Endodermal cell (in vitro differentiated cells): ENCODE measurements around the gene UNC45A. TPM values are rescaled to one million over a fixed set of nuclear protein-coding genes. Genes with fewer than 3 reads are reported as not detected.

ENCODE experiments used
- DNase-seq: peaks from one replicate; pipeline ENCODE4 v3.0.0-alpha.2; 2017
- H3K27ac ChIP-seq: 2 replicates; pipeline ENCODE4 v1.5.1; 2013; ENCODE audit warnings: mild to moderate bottlenecking, low read depth, low read length, moderate library complexity
- H3K27me3 ChIP-seq: 2 replicates; pipeline ENCODE4 v1.6.1; 2013; ENCODE audit warnings: mild to moderate bottlenecking, low read length, moderate library complexity; ENCODE audit not compliant: insufficient read depth, control insufficient read depth, poor library complexity, severe bottlenecking
- H3K36me3 ChIP-seq: 2 replicates; pipeline ENCODE4 v1.7.0; 2013; ENCODE audit warnings: mild to moderate bottlenecking, low read length, moderate library complexity; ENCODE audit not compliant: control insufficient read depth, insufficient read depth
- H3K4me1 ChIP-seq: one replicate; pipeline ENCODE4 v1.7.0; 2013; ENCODE audit warnings: low read length; ENCODE audit not compliant: control insufficient read depth, insufficient read depth
- H3K4me3 ChIP-seq: 2 replicates; pipeline ENCODE4 v1.5.1; 2013; ENCODE audit warnings: mild to moderate bottlenecking, low read length, moderate library complexity
- H3K9ac ChIP-seq: 2 replicates; pipeline ENCODE4 v1.6.1; 2013; ENCODE audit warnings: mild to moderate bottlenecking, low read length, moderate library complexity; ENCODE audit not compliant: poor library complexity, severe bottlenecking; ENCODE audit errors: extremely low read depth
- H3K9me3 ChIP-seq: 2 replicates; pipeline ENCODE4 v1.6.1; 2013; ENCODE audit warnings: mild to moderate bottlenecking, low read length, moderate library complexity; ENCODE audit not compliant: control insufficient read depth
- H3K27ac Mint-ChIP-seq: 2 replicates; pipeline ENCODE4 v1.8.0; 2020; ENCODE audit warnings: mixed read lengths
- H3K27me3 Mint-ChIP-seq: 2 replicates; pipeline ENCODE4 v1.8.0; 2021; ENCODE audit warnings: mild to moderate bottlenecking, mixed read lengths; ENCODE audit not compliant: insufficient read depth
- H3K36me3 Mint-ChIP-seq: 2 replicates; pipeline ENCODE4 v1.8.0; 2020; ENCODE audit warnings: low read depth, mixed read lengths
- H3K4me1 Mint-ChIP-seq: 2 replicates; pipeline ENCODE4 v1.8.0; 2020; ENCODE audit warnings: mixed read lengths
- H3K4me3 Mint-ChIP-seq: 2 replicates; pipeline ENCODE4 v1.8.0; 2020; ENCODE audit warnings: mild to moderate bottlenecking, moderate library complexity, mixed read lengths
- H3K9me3 Mint-ChIP-seq: 2 replicates; pipeline ENCODE4 v1.8.0; 2020; ENCODE audit warnings: mild to moderate bottlenecking, mixed read lengths
- CTCF ChIP-seq: fragments of 200-600 bp; sonication (generic); conservative IDR thresholded peaks from 2 replicates; pipeline ENCODE4 v1.5.0; 2021; ENCODE audit warnings: antibody characterized with exemption, mild to moderate bottlenecking
- WGBS, 2 experiments: methylation state at CpG; one replicate each; pipeline versions ENCODE4 v1.1.5 to v1.1.7; 2013; ENCODE audit warnings: missing lambda C conversion rate in 2 of 2, mixed read lengths in 1 of 2; ENCODE audit not compliant: insufficient coverage in 1 of 2, insufficient read length in 1 of 2; 5-methylcytosine and 5-hydroxymethylcytosine counted together
- total RNA-seq, 2 donors: library from RNA; stranded (reverse); fragmentation: NEBNext Ultra II Directional in 1 of 2; extraction: Animal tissue kit (Norgen Biotek cat#: 25700) in 1 of 2; gene quantifications; 2 replicates in 1 of 2; 3 replicates in 1 of 2; pipeline ENCODE4 v1.2.1, GENCODE V29; 2021

UNC45A gene
- total RNA-seq, 2 donors from 2014 or later, result 92.5 to 96.6 TPM

DNA sequence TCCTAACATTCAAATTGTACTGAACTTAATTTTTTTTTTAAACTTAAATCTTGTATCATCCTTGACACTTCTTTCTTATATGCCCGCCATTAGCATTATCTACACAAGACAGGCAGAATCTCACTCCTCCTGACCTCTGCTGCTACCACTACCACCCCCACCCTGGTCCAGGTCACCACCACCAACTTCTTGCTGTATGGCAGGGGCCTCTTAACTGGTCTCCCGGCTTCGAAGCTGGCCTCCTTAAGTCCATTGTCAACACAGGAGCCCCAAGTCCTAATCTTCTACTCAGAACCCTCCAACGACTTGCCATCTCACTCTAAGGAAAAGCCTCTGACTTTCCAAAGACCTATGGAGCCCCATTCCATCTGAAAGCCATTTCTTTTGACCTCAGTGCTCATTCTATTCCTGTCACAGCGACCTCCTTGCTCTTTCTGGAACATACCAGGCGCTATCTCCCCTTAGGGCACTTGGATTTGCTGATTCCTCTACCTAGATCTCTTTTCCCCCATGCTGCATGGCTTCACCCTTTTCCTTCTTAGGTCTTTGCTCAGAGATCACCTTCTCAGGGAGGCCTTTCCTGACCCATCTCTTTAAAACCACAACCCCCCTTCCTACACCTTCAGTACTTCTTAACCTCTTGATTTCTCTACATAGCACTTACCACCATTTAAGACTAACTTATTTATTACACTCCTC is 56.7 kb downstream of the UNC45A start:
- Histone ChIP-seq H3K4me3 (peak overlapping the region; percentile 42), H3K27me3 (no peaks in the 10 kb centered on the region), H3K4me1 (peaks cover 3% of the 10 kb centered on the region), H3K9ac (no peak overlapping the region), H3K9me3 (no peaks in the 10 kb centered on the region), H3K27ac (no peak overlapping the region), H3K36me3 (peaks cover 3% of the 10 kb centered on the region)
- Mint-ChIP-seq H3K9me3 (peaks cover 2% of the 10 kb centered on the region), H3K4me3 (peak overlapping the region; percentile 14), H3K27ac (peak overlapping the region; percentile 65), H3K27me3 (no peaks in the 10 kb centered on the region), H3K36me3 (peaks cover 2% of the 10 kb centered on the region), H3K4me1 (peaks cover 28% of the 10 kb centered on the region)
- peak; percentile 47 for DNase-seq
- TF ChIP-seq CTCF, result no peak
- 88 to 97% methylated on average over 6 of the region's 6 CpGs for WGBS, 2 experiments

DNA sequence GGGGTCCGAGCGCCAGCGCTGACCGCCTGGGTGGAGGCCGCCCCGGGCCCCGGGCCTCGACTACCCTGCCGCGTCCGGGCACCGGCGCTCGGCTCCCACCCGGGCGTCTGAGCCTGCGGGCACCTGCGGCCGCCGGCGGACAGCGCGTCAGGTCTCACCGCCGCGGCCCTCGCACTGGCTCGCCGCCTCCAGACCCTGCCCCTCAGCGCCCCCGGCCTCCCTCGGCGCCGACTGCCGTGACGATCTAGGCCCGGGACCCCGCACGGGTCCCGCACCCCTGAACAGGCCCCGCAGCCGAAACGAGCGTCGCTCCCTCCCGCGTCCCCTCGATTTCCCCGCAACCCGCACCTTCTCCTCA is 59.0 kb downstream of the UNC45A start:
- peak overlapping the region; percentile 88 for H3K4me3 ChIP-seq
- peak overlapping the region; percentile 99 for H3K4me3 Mint-ChIP-seq
- no peaks in the 10 kb centered on the region for H3K4me1 ChIP-seq
- 0% methylated on average over 10 to 50 of the region's 50 CpGs for WGBS, 2 experiments
- TF ChIP-seq CTCF, result no peak
- peak overlapping the region; percentile 96 for H3K9ac ChIP-seq
- peaks cover 23% of the 10 kb centered on the region for H3K36me3 ChIP-seq
- H3K9me3 ChIP-seq, result no peaks in the 10 kb centered on the region
- peaks cover 12% of the 10 kb centered on the region for H3K4me1 Mint-ChIP-seq
- H3K27ac ChIP-seq, result peak overlapping the region; percentile 84
- peaks cover 2% of the 10 kb centered on the region for H3K9me3 Mint-ChIP-seq
- H3K36me3 Mint-ChIP-seq, result peaks cover 22% of the 10 kb centered on the region
- H3K27me3 ChIP-seq, result no peaks in the 10 kb centered on the region
- no peaks in the 10 kb centered on the region for H3K27me3 Mint-ChIP-seq
- DNase-seq, result no peak
- peak overlapping the region; percentile 100 for H3K27ac Mint-ChIP-seq

GRCh38 chr15:90994417-90995311 is 59.6 kb downstream of the UNC45A start, which contains the start of gene PRC1:
TSS of gene PRC1 (minus strand) at chr15:90994535. CDS start at chr15:90994417, 118 bp downstream.
- Mint-ChIP-seq H3K9me3 (peaks cover 2% of the 10 kb centered on the region), H3K27ac (peak within 1 kb of the TSS; percentile 100), H3K4me1 (peaks cover 12% of the 10 kb centered on the region), H3K27me3 (no peaks in the 10 kb centered on the region), H3K4me3 (peak within 1 kb of the TSS; percentile 99), H3K36me3 (peaks cover 26% of the 10 kb centered on the region)
- peaks cover 28% of the 10 kb centered on the region for H3K36me3 ChIP-seq
- H3K27me3 ChIP-seq, result no peaks in the 10 kb centered on the region
- TF ChIP-seq CTCF, result no peak
- H3K4me1 ChIP-seq, result no peaks in the 10 kb centered on the region
- H3K27ac ChIP-seq, result peak within 1 kb of the TSS; percentile 84
- peak within 1 kb of the TSS; percentile 88 for H3K4me3 ChIP-seq
- no peaks in the 10 kb centered on the region for H3K9me3 ChIP-seq
- 0% methylated on average over 42 to 75 of the region's 75 CpGs for whole genome bisulfite sequencing, 2 experiments
- peak within 1 kb of the TSS; percentile 96 for H3K9ac ChIP-seq
- peak; percentile 100 for DNase-seq
